Sigmoid colon (tissue), 4 donors: ENCODE results near the gene SH3RF2.

Source experiments
- CTCF ChIP-seq, 4 experiments: fragments of 450-650 bp in 3 of 4; fragments of 200-600 bp in 1 of 4; IDR thresholded peaks; one replicate each; pipeline ENCODE4 v1.5.1; 2016 to 2019; ENCODE audit warnings: antibody characterized with exemption in 4 of 4, mild to moderate bottlenecking in 3 of 4, moderate library complexity in 2 of 4
- EP300 ChIP-seq, 4 donors: sonication (generic); formaldehyde crosslinking; IDR thresholded peaks; one replicate each; pipeline ENCODE4 v1.6.1; 2017; ENCODE audit warnings: antibody characterized with exemption in 4 of 4

GRCh38 chr5:146059460-146060220 is 123.3 kb downstream of the SH3RF2 start:
- TF ChIP-seq CTCF (IDR thresholded peaks at IDR 0.05) (no peak), EP300 (IDR thresholded peaks at IDR 0.05) (no peak)
